Sigmoid colon (tissue), 7 donors: ENCODE measurements around the gene KRTAP5-6. TPM values are rescaled to one million over a fixed set of nuclear protein-coding genes. Genes with fewer than 3 reads are reported as not detected.

ENCODE experiments used
- DNase-seq: peaks from one replicate; pipeline ENCODE4 v3.0.0-alpha.2; 2019
- H3K27ac ChIP-seq, 4 donors: fragments of 200-600 bp; sonication (generic); one replicate each; pipeline ENCODE4 v1.5.1; 2016 to 2019; ENCODE audit warnings: mild to moderate bottlenecking in 1 of 4
- H3K27me3 ChIP-seq, 3 donors: fragments of 200-600 bp; sonication (generic); one replicate each; pipeline ENCODE4 v1.5.1; 2019; ENCODE audit warnings: mild to moderate bottlenecking in 1 of 3
- H3K36me3 ChIP-seq, 4 donors: fragments of 200-600 bp; sonication (generic); one replicate each; pipeline ENCODE4 v1.5.1; 2016 to 2019
- H3K4me1 ChIP-seq, 4 donors: fragments of 200-600 bp; sonication (generic); one replicate each; pipeline ENCODE4 v1.5.1; 2017 to 2019
- H3K4me3 ChIP-seq, 4 donors: fragments of 200-600 bp; sonication (generic); one replicate each; pipeline ENCODE4 v1.5.1; 2017 to 2019; ENCODE audit warnings: mild to moderate bottlenecking in 2 of 4, moderate library complexity in 1 of 4
- H3K9me3 ChIP-seq, 4 donors: fragments of 200-600 bp in 3 of 4; sonication (generic) in 3 of 4; one replicate each; pipeline versions ENCODE4 v1.5.1 to v1.6.1; 2013 to 2019
- CTCF ChIP-seq, 4 experiments: fragments of 450-650 bp in 3 of 4; fragments of 200-600 bp in 1 of 4; IDR thresholded peaks; one replicate each; pipeline ENCODE4 v1.5.1; 2016 to 2019; ENCODE audit warnings: antibody characterized with exemption in 4 of 4, mild to moderate bottlenecking in 3 of 4, moderate library complexity in 2 of 4
- EP300 ChIP-seq, 4 donors: sonication (generic); formaldehyde crosslinking; IDR thresholded peaks; one replicate each; pipeline ENCODE4 v1.6.1; 2017; ENCODE audit warnings: antibody characterized with exemption in 4 of 4
- POLR2A ChIP-seq, 2 donors: fragments of 450-650 bp; IDR thresholded peaks; one replicate each; pipeline ENCODE4 v1.6.1; 2016; ENCODE audit warnings: antibody characterized with exemption in 2 of 2, mild to moderate bottlenecking in 2 of 2, moderate library complexity in 2 of 2
- POLR2AphosphoS5 ChIP-seq, 4 donors: sonication (generic); formaldehyde crosslinking; IDR thresholded peaks; one replicate each; pipeline ENCODE4 v1.6.1; 2017; ENCODE audit warnings: antibody characterized with exemption in 4 of 4
- WGBS, 2 donors: extraction: QIAGEN DNeasy Blood & Tissue Kit; methylation state at CpG; one replicate each; pipeline ENCODE4 v1.1.7; 2013; 5-methylcytosine and 5-hydroxymethylcytosine counted together
- intact Hi-C: fragments of 100-400 bp; cut with DNase I; formaldehyde crosslinking; loops from one replicate; pipeline ENCODE4 v1.15.1; 2023
- polyA plus RNA-seq, 3 donors: library from polyadenylated mRNA; stranded (reverse); fragments of 200-250 nt; gene quantifications; one replicate each; pipeline ENCODE4 v1.2.3, GENCODE V29; 2013
- total RNA-seq, 4 donors: library from RNA; depleted of rRNA; stranded (reverse); fragments of >200 nt; gene quantifications; one replicate each; pipeline ENCODE4 v1.1.0, GENCODE V29; 2016
- donor health status: healthy with polysubstance abuse.
- donor health status: Bipolar disorder and iron deficiency.
- donor health status: healthy.

KRTAP5-6 gene
- total and polyA plus RNA-seq, 7 donors, result not detected

DNA sequence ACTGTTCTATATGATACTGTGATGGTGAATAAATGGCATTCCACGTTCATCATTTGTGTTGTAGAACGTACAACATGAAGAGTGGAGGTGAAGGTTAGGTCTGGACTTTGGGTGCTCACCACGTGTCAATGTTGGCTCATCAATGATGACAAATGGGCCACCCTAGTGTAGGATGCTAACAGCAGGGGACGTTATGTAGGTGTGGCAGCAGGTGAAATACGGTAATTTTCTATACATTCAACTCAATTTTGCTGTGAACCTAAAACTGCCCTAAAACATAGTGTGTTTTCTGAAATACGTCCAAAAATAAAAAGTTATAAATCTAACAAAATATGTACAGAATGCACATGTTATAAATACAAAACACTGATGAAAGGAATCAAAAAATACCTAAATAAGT is 6.2 kb downstream of the KRTAP5-6 start:
- intact Hi-C loops, result no loop called here
- Histone ChIP-seq H3K27ac (no peak overlapping the region), H3K4me1 (no peaks in the 10 kb centered on the region), H3K36me3 (no peaks in the 10 kb centered on the region), H3K27me3 (peaks cover 0 to 41% (median 13%) of the 10 kb centered on the region in 3 donors), H3K9me3 (no peaks in the 10 kb centered on the region), H3K4me3 (no peak overlapping the region)
- no peak for DNase-seq
- no peak for TF ChIP-seq POLR2A (IDR thresholded peaks at IDR 0.05)
- no peak for TF ChIP-seq CTCF (IDR thresholded peaks at IDR 0.05)
- WGBS, 2 donors, result 81 to 92% methylated on average over 6 of the region's 6 CpGs

DNA sequence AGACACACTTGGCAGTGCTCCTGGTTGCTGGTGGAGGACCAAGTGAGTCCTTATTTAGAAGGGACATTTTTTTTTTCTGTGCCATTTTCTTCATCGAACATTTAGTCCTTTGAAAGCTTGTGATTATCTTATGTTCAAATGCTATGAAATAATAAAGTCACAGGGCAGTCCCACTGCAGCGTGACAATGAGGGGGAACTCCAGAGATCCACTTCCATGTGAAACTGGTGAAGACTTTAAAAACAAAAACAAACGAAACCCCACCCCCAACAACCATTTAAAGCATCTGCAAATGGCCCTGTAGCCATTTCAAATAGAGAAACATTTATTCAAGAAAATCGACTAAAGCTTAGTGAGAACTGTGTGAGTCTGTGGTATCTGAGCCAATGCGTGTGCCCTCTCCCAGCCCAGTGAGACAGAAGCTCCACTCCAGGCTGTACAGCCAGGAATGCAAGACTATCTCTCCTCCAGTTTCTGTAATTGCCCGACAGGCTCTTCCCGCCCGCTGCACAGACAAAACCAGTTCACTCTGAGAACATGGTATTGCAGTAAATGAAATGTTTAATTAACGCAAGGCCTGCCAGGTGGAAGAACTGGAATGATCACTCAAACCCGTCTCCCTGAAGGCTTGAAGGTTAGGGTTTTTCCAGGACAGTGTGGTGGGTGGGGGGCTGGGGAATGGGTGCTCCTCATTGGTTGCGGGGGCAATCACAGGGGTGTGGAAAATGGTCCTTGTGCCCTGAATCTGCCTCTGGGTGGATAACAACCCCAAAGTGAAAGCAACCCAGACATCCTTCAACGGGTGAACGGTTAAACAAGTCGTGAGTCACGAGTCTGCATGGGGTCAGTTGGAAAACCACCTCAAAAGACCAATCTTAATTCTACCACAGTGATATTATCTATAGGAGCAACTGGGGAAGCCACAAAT is 8.4 kb downstream of the KRTAP5-6 start:
- 31 to 60% methylated on average over 15 of the region's 15 CpGs for WGBS, 2 donors
- H3K4me3 ChIP-seq, result no peak overlapping the region
- no peaks in the 10 kb centered on the region for H3K9me3 ChIP-seq
- TF ChIP-seq CTCF (IDR thresholded peaks at IDR 0.05) (no peak), EP300 (IDR thresholded peaks at IDR 0.05) (no peak), POLR2A (IDR thresholded peaks at IDR 0.05) (no peak), POLR2AphosphoS5 (IDR thresholded peaks at IDR 0.05) (no peak)
- no peak overlapping the region for H3K27ac ChIP-seq
- no peak for DNase-seq
- intact Hi-C loops, result no loop called here
- no peaks in the 10 kb centered on the region for H3K36me3 ChIP-seq
- peaks cover 0 to 28% (median 0%) of the 10 kb centered on the region in 3 donors for H3K27me3 ChIP-seq
- no peaks in the 10 kb centered on the region for H3K4me1 ChIP-seq

DNA sequence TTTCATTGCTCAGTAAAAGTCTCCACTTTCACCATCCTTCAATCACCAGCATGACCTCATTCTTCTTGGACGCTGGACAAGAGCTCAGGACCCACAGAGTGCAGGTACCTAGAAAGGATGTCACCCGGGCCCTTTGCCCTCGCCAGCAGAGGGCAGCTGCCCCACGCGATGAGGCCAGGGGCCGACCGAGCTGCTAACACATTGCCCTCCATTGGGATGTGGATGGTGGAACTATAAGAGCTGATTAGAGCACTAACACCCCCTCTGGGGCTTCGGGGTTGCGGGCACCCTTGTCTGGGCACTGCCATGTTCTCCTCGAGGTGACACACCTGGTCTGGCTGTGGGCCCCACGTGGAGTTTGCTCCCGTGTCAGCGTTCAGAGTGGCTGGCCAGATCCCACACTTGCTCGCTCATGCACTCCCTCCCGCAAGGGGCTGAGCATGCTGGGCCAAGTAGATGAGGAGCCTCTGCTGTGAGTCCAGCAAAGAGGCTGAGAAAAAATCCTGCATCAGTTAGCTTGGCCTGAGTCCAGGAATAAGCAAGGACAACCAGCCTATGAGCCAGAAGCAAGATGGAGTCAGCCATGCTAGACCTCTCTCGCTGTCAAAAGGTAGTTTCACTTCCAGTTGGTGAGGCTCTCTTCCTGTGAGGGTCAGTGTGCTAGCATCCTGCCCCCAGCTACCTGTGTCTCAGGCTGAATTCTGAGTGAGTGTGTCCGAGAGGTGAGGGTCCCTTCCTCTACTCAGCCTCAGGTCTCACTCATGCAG is 9.8 kb downstream of the KRTAP5-6 start:
- no peak for DNase-seq
- Histone ChIP-seq H3K27ac (no peak overlapping the region), H3K36me3 (no peaks in the 10 kb centered on the region), H3K4me1 (no peaks in the 10 kb centered on the region), H3K9me3 (no peaks in the 10 kb centered on the region), H3K4me3 (no peak overlapping the region), H3K27me3 (peaks cover 0 to 18% (median 0%) of the 10 kb centered on the region in 3 donors)
- intact Hi-C loops, result no loop called here
- WGBS, 2 donors, result 84 to 88% methylated on average over 17 of the region's 17 CpGs
- no peak for TF ChIP-seq CTCF (IDR thresholded peaks at IDR 0.05)
- TF ChIP-seq POLR2A (IDR thresholded peaks at IDR 0.05), result no peak
- TF ChIP-seq EP300 (IDR thresholded peaks at IDR 0.05), result no peak
- no peak for TF ChIP-seq POLR2AphosphoS5 (IDR thresholded peaks at IDR 0.05)

DNA sequence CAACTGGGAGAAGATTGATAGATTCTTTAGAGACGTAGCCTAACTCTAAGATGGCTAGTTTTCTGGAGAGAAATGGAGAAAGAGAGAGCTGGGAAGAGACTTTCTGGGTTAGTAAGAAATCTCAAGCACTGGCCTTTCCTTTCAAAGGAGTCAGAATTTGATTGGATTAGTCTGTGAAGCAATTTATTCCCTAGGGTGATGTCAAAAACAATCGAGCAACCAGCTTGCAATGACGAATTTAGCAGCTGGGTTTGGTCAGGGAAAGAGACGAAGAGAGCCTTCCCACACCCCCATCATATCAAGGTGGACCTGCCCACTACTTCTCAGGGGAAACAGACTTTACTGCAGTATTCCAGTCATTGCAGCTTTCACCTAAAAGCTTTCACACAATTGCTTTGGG is 10.8 kb downstream of the KRTAP5-6 start:
- 44 to 60% methylated on average over 4 of the region's 4 CpGs for WGBS, 2 donors
- no peaks in the 10 kb centered on the region for H3K9me3 ChIP-seq
- intact Hi-C loops, result no loop called here
- TF ChIP-seq EP300 (IDR thresholded peaks at IDR 0.05) (no peak), POLR2AphosphoS5 (IDR thresholded peaks at IDR 0.05) (no peak), CTCF (IDR thresholded peaks at IDR 0.05) (no peak), POLR2A (IDR thresholded peaks at IDR 0.05) (no peak)
- no peaks in the 10 kb centered on the region for H3K4me1 ChIP-seq
- H3K4me3 ChIP-seq, result no peak overlapping the region
- peaks cover 0 to 14% (median 0%) of the 10 kb centered on the region in 3 donors for H3K27me3 ChIP-seq
- no peak overlapping the region for H3K27ac ChIP-seq
- no peak for DNase-seq
- no peaks in the 10 kb centered on the region for H3K36me3 ChIP-seq
